Occipital lobe (tissue), 2 donors: ENCODE results near the gene ZNF620. TPM values are rescaled to one million over a fixed set of nuclear protein-coding genes. Genes with fewer than 3 reads are reported as not detected.
A peak's percentile ranks its signal among the peaks of the same experiment; 100 is the strongest.
"Not testable (repeated sequence)": the region's sequence is repeated elsewhere in the genome, so short reads cannot be mapped to it uniquely, and the experiment has no call there.

Source experiments
- DNase-seq: peaks from one replicate; lab custom pipeline; 2025; lab: John Stamatoyannopoulos, UW
- total RNA-seq: library from RNA; depleted of rRNA; stranded (reverse); fragments of >200 nt; gene quantifications from one replicate; pipeline ENCODE4 v1.2.3, GENCODE V29; 2014

Gene ZNF620
- total RNA-seq, result 13.6 TPM

- peak; percentile 65 for DNase-seq
Observed at GRCh38 chr3:40505599-40506462, at the start of gene ZNF620. ZNF620 (plus strand) TSS chr3:40506039; CDS start chr3:40506353, 314 bp downstream.

DNA sequence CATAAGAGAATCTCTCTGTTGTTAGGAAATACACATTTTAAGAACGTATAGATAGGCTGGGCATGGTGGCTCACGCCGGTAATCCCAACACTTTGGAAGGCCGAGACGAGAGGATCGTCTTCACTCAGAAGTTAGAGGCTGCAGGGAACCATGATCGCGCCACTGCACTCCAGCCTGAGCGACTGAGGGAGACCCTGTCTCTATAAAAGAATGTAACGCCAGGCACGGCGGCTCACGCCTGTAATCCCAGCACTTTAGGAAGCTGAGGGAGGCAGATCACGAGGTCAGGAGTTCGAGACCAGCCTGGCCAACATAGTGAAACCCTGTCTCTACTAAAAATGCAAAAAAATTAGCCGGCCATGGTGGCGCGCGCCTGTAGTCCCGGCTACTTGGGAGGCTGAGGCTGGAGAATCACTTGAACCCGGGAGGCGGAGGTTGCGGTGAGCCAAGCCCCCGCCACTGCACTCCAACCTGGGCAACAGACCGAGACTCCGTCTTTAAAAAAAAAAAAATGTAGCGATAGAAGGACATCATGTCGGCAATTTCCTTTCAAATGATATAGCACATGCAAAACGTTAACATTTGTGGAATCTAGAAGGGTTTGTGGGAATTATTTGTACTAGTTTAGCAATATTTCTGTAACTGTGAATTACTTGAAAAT is 49.4 kb upstream of the ZNF620 start:
- DNase-seq, result no peak

DNA sequence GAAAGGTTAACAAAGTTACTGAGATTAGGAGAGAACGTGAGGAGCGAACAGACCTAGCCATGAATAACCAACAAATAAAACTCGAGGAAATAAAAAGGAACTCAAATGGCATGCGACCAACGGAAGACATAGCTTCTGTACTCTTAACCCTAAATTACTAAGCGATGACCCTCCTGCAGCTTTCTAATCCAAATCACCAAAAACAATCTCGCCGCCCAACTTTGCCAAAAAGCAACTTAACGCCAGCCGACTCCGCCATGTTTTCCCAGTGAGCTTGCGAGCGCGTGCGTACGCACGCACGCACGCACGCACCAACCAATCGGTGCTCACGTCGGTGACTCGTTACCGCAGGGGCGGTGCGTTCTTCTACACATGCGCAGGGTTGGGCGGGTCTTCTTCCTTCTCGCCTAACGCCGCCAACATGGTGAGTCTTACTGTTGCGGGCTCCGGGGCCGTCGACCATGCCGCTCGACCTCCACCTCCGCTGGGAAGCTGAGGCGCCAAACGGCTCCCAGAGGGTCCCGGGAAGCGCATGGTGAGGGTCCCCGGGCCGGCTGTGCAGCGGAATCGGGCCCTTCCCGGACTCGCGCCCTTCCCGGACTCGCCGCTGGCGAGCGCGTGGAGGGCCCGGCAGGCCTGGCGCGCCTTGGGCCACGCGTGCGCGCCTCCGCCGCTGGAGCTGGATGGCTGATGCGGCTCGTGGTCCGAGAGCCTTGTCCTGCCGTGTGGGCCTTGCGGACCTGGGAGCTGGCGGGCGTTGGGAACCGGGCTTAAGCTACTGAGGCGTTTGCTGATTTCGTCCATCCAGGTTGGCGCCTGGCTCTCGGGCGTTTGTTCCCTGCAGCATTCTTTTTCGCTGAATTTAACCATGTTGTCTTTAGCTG is 48.7 kb upstream of the ZNF620 start, which contains the start of gene RPL14:
TSS of gene RPL14 (plus strand) at position 400 of the 884 bp plus-strand sequence. CDS start at position 533, 133 bp downstream.
- DNase-seq, result peak; percentile 88

GRCh38 chr3:40458473-40458872 is 47.4 kb upstream of the ZNF620 start:
- DNase-seq, result no peak

GRCh38 chr3:40460481-40460880 is 45.4 kb upstream of the ZNF620 start:
- not testable (repeated sequence) for DNase-seq

GRCh38 chr3:40461161-40461560 is 44.7 kb upstream of the ZNF620 start:
- DNase-seq, result no peak

DNA sequence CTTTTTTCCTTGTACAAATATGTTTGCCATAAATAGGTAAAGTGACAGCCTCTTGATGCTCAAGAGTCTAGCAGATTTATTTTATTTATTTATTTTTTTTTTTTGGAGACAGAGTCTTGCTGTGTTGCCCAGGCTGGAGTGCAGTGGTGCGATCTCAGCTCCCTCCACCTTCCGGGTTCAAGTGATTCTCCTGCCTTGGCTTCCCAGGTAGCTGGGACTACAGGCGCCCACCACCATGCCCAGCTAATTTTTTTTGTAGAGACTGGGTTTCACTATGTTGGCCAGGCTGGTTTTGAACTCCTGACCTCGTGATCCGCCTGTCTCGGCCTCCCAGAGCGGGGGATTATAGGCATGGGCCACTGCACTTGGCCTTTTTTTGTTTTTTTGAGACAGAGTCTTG is 43.0 kb upstream of the ZNF620 start:
- not testable (repeated sequence) for DNase-seq

DNA sequence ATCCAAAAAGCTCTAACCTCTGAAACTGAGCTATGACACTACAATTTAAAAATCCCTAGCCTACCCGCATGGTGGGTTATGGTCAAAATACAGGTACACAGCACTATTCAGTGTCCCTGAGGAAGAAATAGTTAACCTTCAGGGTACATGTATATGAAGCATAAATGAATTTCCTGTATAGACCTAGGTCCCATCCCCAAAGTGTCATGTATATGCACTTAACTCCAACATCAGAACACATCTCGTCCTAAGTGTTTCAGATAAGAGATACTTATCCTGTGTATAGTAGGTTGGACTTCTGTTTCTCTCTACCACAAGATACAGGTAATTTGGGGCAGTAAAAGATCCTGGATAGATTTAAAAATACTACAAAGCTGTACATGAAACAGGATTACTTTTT is 42.3 kb upstream of the ZNF620 start:
- DNase-seq, result no peak

DNA sequence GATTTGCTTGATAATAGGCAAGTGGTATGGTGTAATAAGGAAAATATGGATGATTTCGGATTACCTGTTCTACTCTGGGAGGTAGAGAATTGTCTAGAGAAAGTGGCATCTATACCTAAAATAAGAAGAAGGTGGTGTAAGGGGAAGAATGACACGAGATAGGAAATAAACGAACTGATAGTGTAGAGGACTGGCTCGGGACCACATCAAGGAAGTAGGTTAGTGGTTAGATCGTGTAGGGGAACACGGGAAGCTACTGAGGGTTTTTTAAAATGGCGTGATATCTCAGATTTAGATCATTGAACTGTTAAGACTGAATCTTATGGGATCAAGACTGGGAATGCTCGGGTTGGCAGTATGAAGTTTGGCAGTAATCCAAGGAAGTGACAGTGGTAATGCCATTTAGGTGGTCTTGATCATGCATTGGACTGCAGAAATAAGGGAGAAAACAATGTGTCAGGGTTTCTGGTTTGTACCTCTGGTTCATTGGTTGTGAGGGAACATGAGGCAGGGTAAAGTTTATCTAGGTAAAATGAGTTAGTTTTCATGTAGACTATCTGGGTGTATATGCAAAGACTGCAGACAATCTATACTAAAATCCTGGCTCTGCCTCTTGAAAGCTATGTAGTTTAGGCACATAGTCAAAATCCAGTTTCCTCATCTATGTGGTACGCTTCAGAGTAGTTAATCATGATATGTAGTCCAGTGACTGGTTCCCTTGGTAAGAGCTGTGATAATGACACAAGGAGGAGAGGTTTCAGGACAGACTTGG is 41.3 kb upstream of the ZNF620 start:
- DNase-seq, result no peak

- DNase-seq, result no peak
Observed at GRCh38 chr3:40465111-40465407, 40.8 kb upstream of the ZNF620 start.

DNA sequence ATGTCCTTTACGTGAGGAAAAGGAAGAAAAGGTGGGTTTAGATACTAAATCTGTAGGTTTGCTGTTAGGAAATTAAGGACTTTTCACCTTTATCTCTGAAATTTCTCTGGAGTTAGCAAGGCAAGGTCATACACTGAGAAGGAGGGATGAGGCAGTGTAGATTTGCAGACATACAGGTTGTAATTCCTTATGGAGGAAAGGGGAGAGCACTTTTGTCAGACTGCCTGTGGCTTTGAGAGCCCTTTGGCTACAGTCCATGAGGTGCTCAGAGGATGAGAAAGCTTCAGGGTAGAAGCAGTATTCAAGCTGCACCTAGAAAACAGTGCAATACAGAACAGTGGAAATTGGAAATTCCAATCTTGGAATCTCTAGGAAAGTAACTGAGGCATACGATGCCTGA is 40.4 kb upstream of the ZNF620 start:
- DNase-seq, result no peak

DNA sequence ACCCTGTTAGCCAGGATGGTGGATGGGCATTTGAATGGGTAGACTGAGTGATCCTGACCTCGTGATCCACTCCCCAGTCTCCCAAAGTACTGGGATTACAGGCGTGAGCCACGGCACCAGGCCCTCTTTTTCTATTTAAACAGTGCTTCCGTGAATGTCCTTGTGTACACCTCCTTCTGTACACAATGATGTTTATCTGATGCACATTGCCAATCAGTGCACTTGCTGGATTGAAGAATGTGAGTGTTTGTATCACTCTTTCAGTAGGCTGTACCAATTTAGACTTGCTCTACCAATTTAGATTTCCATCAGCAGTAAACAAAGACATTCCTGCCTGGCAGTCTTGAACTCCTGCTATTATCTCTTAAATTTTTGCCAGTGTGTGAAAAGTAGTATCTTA is 37.8 kb upstream of the ZNF620 start:
- DNase-seq, result no peak

DNA sequence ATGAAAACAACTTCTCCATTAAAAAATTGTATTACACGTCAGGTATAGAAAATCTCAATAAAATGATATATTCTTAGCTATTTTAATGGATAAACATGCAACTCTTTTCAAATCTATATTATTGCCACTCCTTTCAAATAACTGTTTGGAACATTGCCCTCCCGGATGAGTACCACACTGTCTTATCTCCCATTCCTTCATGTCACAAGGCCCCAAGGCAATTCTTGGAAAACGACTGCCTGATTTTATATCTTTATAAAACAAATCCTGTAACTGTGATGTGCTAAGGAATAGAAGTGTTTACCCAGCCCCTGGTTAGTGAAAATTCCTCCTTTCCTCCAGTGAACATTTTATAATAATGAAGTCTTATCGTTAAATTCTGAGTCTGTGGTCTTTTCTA is 35.1 kb upstream of the ZNF620 start:
- no peak for DNase-seq

DNA sequence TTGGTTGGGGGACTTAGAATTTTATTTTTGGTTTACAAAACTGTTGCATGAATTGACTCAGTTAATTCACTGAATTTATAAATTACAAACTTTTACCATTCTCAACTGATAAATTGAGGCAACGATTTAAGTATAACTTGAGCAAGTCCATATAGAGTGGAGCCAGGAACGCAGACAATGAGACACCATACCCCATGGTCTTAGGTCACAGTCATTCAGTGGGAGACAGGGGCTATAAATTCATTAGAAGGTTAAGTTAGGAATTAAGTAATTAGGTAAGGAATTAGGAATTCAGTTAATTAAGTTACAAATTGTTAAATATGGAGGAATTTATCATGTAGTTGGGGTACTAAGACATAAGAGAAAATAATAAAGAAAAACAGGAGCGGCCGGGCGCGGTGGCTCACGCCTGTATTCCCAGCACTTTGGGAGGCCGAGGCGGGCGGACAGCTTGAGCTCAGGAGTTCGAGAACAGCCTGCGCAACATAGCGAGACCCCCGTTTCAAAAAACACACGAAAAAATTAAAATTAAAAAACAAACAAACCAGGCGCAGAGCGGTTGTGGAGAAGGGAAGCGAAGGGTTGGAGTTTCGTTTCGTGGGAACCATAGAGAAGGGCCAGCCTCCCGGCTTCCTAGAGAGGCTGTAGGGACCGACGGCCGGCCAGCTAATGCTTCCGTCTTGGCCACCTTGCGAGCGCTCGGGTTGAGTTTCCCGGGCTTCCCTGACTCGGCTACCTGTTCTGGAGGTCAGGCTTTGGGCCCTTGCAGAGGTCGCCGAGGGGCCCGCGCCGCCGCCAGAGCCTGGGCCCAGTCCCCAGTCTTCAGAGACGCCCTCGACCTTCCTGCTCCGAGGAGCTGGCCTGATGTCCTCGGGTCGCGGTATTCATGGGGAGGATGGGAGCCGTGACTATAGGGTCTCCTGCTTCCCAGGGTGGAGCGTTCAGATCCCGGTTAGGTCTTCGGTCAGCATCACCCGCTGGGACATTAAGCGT is 29.1 kb upstream of the ZNF620 start, which contains the start of gene ZNF619:
TSS of gene ZNF619 (plus strand) at position 645 of the 993 bp plus-strand sequence. CDS start 858 bp downstream, outside the sequence.
- DNase-seq, result peak; percentile 40

DNA sequence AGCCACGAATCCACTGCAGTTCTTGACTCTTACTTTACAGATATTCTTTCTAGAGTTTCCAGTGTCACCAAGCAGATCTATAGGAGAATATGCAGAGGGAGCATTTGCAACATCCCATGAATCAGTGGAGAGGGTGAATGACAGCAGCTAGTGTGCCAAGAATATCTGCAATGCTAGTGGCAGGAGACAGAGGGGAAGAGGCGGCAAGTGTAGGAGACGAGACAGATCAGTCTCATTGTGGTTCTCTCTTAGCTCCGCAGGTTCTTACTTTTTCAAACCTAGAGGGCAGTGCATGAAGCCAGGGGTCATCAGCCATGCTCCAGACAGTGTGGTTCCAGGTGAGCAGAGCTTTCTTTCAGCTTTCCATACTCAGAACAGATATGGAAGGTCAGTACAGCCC is 28.2 kb upstream of the ZNF620 start:
- DNase-seq, result no peak

- no peak for DNase-seq
Observed at GRCh38 chr3:40487172-40487571, 18.7 kb upstream of the ZNF620 start.

- no peak for DNase-seq
Observed at GRCh38 chr3:40490916-40491315, 14.9 kb upstream of the ZNF620 start.

- DNase-seq, result no peak
Observed at GRCh38 chr3:40494698-40495097, 11.1 kb upstream of the ZNF620 start.

DNA sequence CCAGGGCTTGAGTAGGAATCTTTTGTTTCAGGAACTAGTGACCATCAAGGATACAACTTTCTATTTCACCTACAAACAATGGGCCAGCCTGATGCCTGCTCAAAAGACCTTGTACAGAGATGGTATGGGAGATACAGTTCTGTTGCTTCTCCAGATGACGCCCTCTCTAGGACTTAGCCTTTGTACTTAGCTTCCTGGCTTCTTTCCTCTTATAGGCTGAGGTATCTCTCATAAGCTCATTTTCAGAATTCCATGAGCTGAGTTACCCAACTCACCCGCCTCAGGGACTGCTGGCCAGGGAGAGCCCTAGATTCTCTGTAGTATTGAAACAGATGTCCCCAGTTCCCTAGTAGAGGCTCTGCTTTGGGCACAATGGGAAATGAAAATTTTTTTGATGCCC is 8.6 kb upstream of the ZNF620 start:
- no peak for DNase-seq

DNA sequence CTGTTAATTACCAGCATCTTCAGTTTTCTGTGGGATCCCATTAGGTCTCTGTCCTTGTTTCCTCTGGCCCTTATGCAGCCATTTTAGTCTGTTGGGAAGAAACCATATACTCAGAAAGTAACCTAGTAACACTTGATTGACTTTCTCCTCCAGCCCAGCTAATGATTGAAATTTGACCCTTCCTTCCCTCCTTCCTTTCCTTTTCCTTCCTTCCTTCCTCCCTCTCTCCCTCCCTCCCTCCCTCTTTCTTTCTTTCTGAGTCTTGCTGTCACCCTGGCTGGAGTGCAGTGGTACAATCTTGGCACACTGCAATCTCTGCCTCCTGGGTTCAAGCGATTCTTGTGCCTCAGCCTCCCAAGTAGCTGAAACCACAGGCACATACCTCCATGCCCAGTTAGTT is 5.9 kb upstream of the ZNF620 start:
- no peak for DNase-seq
